Mucosa of descending colon (tissue), 3 donors: ENCODE measurements around the gene F10. TPM values are rescaled to one million over a fixed set of nuclear protein-coding genes. Genes with fewer than 3 reads are reported as not detected.
A peak's percentile ranks its signal among the peaks of the same experiment; 100 is the strongest.
"Not testable (repeated sequence)": the region's sequence is repeated elsewhere in the genome, so short reads cannot be mapped to it uniquely, and the experiment has no call there.

Experiments used
- ATAC-seq: fragments of 200-7000 bp; cut with Tn5 transposase; one replicate; pipeline ENCODE4 v1.9.1; 2020; ENCODE audit warnings: mild to moderate bottlenecking, moderate library complexity
- DNase-seq, 3 donors: peaks; one replicate each; pipeline ENCODE4 v3.0.0-alpha.2; 2020
- H3K36me3 ChIP-seq: fragments of 200-600 bp; one replicate; pipeline ENCODE4 v1.8.0; 2021; ENCODE audit warnings: low read depth, mild to moderate bottlenecking
- H3K4me1 ChIP-seq: fragments of 200-600 bp; one replicate; pipeline ENCODE4 v1.8.0; 2021; ENCODE audit warnings: low read depth, mild to moderate bottlenecking
- H3K4me3 ChIP-seq: fragments of 200-600 bp; one replicate; pipeline ENCODE4 v1.8.0; 2021; ENCODE audit warnings: mild to moderate bottlenecking
- H3K9me3 ChIP-seq: fragments of 200-600 bp; one replicate; pipeline ENCODE4 v1.8.0; 2021; ENCODE audit warnings: mild to moderate bottlenecking
- intact Hi-C, 2 donors: fragments of 100-400 bp; cut with DNase I in 1 of 2; cut with micrococcal nuclease in 1 of 2; formaldehyde crosslinking; loops; one replicate each; pipeline versions ENCODE4 v1.11.0 to v1.11.1; 2022; cut with DNase I, micrococcal nuclease
- total RNA-seq, 3 donors: library from RNA; stranded (reverse); fragmentation: NEBNext Ultra II Directional in 2 of 3; extraction: Animal tissue kit (Norgen Biotek cat#: 25700) in 2 of 3; gene quantifications; one replicate each; pipeline versions ENCODE4 v1.2.1 to v1.2.4, GENCODE V29; 2021 to 2023
- TF ChIP-seq, protein P1 (sequence below): fragments of 200-600 bp; IDR thresholded peaks from one replicate; pipeline ENCODE4 v1.8.0; 2022; ENCODE audit warnings: antibody characterized with exemption, mild to moderate bottlenecking
- donor health status: DM: no; HTN: no; CAD: no; lungs with moderate emphysema.
- donor health status: DM: no; HTN: no; CAD: no.
- donor health status: DM: no; HTN: yes; CAD: no.

Gene F10
- total RNA-seq, 3 donors from 2014 or later, result 1.3 to 3.5 (median 2.0) TPM

DNA sequence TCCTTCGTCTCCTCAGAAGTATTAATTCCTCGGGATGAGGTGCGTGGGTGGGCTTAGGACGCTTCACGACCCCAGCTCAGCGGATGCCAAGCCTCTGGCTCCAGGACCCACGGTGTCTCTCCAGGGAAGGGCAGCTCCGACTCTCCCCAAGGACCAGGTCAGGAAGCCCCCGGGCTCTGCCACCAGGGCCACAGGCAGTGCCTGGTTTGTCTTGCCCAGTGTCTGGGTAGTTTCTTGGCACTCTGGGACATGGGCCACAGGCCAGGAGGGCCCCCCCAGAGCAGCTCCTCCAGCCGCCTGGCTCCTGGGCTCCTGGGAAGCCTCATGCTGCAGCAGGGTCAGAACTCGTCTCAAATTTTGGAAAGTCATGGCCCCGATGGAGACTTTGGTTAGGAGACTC, 38.4 kb downstream of the F10 start:
- TF ChIP-seq, protein P1, sequence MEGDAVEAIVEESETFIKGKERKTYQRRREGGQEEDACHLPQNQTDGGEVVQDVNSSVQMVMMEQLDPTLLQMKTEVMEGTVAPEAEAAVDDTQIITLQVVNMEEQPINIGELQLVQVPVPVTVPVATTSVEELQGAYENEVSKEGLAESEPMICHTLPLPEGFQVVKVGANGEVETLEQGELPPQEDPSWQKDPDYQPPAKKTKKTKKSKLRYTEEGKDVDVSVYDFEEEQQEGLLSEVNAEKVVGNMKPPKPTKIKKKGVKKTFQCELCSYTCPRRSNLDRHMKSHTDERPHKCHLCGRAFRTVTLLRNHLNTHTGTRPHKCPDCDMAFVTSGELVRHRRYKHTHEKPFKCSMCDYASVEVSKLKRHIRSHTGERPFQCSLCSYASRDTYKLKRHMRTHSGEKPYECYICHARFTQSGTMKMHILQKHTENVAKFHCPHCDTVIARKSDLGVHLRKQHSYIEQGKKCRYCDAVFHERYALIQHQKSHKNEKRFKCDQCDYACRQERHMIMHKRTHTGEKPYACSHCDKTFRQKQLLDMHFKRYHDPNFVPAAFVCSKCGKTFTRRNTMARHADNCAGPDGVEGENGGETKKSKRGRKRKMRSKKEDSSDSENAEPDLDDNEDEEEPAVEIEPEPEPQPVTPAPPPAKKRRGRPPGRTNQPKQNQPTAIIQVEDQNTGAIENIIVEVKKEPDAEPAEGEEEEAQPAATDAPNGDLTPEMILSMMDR, result no peak
- Histone ChIP-seq H3K4me3 (no peak overlapping the region), H3K4me1 (no peaks in the 10 kb centered on the region), H3K9me3 (no peaks in the 10 kb centered on the region), H3K36me3 (no peaks in the 10 kb centered on the region)
- DNase-seq (no peak), ATAC-seq (no peak)
- intact Hi-C loops, result no loop called here

DNA sequence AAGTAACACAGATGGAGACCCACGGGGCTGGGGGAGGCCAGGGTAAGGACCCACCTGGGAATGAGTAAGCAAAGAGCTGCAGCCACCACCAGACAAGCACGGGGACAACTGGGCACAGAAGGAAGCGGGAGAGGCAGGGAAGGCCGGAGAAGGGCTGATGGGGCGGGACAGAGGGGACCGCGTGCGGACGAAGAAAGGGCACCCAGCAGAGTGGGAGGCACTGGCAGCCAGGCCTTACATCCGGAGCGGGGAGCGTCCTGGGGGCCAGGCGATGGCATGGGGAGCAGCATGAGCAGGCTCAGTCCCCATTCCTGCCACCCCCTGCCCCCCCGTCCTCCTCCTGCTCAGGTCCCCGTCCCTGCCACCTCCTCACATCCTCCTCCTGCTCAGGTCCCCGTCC, 38.8 kb downstream of the F10 start:
- H3K36me3 ChIP-seq, result no peaks in the 10 kb centered on the region
- H3K9me3 ChIP-seq, result no peaks in the 10 kb centered on the region
- H3K4me3 ChIP-seq, result no peak overlapping the region
- no peak for ATAC-seq
- DNase-seq, result no peak
- H3K4me1 ChIP-seq, result no peaks in the 10 kb centered on the region
- intact Hi-C loops, result no loop called here
- TF ChIP-seq, protein P1, result no peak

DNA sequence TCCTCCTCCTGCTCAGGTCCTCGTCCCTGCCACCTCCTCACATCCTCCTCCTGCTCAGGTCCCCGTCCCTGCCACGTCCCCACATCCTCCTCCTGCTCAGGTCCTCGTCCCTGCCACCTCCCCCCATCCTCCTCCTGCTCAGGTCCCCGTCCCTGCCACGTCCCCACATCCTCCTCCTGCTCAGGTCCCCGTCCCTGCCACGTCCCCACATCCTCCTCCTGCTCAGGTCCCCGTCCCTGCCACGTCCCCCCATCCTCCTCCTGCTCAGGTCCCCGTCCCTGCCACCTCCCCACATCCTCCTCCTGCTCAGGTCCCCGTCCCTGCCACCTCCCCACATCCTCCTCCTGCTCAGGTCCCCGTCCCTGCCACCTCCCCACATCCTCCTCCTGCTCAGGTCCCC, 39.4 kb downstream of the F10 start:
- H3K4me1 ChIP-seq, ATAC-seq, intact Hi-C loops: not testable (repeated sequence)

DNA sequence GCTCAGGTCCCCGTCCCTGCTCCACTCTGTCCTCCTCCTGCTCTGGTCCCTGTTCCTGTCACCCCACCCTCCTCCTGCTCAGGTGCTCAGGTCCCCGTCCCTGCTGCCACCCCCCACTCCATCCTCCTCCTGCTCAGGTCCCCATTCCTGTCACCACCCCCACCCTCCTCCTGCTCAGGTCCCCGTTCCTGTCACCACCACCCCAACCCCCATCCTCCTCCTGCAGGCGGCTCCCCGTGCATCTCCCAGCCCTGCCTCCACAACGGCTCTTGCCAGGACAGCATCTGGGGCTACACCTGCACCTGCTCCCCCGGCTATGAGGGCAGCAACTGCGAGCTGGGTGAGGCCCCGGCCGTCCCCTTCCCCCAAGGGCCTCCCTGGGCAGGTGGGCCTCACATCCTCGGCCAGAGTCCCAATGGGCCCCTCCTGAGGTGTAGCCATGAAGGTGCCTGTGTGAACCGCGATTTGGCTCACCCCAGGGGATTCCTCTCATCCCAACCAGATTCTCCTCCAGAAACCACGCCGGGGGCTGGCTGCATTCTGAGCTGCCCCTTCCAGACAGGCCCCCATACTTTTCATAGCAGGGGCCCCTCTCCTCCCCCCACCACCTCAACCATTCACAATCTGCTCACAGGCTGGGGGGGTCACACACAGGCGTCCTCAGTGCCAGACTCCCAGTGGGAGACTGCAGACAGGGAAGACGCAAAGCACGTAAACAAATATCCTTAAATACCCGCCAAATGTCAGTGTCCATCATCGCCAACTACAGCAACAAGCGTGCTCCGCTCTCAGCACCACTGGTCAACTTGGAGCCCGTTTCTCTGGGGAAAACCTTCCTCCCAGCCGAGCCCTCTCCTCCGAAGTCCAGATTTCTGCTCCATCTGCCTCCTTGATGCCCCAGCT, 40.4 kb downstream of the F10 start:
- intact Hi-C loops, result no loop called here
- no peaks in the 10 kb centered on the region for H3K9me3 ChIP-seq
- no peaks in the 10 kb centered on the region for H3K36me3 ChIP-seq
- peak; percentile 8 for ATAC-seq
- H3K4me1 ChIP-seq, result no peaks in the 10 kb centered on the region
- H3K4me3 ChIP-seq, result no peak overlapping the region
- TF ChIP-seq, protein P1, result no peak
- DNase-seq, result no peak

More for the DNA sequence above, 39.4 kb downstream of the F10 start:
- DNase-seq, H3K9me3 ChIP-seq, H3K4me3 ChIP-seq, H3K36me3 ChIP-seq: not testable (repeated sequence)

DNA sequence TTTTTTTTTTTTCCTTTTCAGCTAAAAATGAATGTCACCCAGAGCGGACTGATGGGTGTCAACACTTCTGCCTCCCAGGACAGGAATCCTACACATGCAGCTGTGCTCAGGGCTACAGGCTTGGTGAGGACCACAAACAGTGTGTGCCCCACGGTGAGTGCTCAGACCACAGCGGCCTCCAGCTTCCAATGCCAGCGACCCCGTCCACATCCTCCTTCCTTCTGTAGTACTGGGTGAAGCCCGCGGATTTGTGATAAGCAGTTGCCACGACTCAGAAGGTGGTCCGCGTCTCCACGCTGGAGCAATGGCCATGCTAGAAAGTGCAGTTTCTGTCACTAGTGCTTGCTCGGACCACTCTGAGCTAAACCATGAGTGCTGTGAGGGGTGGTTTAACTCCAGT, 41.9 kb downstream of the F10 start:
- Histone ChIP-seq H3K4me3 (no peak overlapping the region), H3K36me3 (no peaks in the 10 kb centered on the region), H3K9me3 (no peaks in the 10 kb centered on the region), H3K4me1 (no peaks in the 10 kb centered on the region)
- intact Hi-C loops, result no loop called here
- ATAC-seq (no peak), DNase-seq (no peak)
- TF ChIP-seq, protein P1, result no peak

DNA sequence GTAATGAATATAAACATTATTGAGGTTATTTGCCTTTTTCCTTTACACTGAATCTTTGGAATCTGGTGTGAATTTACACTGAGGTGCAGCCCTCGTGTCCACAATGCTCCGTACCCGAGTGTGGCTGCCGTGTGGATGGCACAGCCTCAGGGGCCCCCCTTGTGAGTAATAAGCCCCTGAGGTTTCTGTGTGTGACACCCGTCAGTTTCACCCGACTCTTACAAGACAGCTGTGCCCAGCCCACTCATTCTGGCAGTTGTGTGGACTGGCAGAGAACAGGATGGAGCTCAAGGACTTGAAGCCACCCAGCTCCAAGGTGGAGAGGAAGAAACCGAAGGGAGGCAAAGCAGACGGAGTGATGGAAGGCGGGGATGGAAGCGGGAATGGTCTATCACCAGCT, 43.7 kb downstream of the F10 start:
- no peak overlapping the region for H3K4me3 ChIP-seq
- H3K36me3 ChIP-seq, result no peaks in the 10 kb centered on the region
- H3K9me3 ChIP-seq, result no peaks in the 10 kb centered on the region
- DNase-seq (no peak), ATAC-seq (peak; percentile 4)
- intact Hi-C loops, result no loop called here
- peaks cover 1% of the 10 kb centered on the region for H3K4me1 ChIP-seq
- TF ChIP-seq, protein P1, result no peak
